Stimulated activated CD4-positive, alpha-beta T cell treated with anti-CD3 and anti-CD28 coated beads, Interleukin-2, amount 100 ng/mL, for 4 hours (primary cell): ENCODE results near the gene SULT1C2.
"Not testable (repeated sequence)": the region's sequence is repeated elsewhere in the genome, so short reads cannot be mapped to it uniquely, and the experiment has no call there.

Source experiments
- DNase-seq: peaks from one replicate; pipeline ENCODE4 v3.0.0-alpha.2; 2020; ENCODE audit warnings: low read depth

The SULT1C2 gene

DNA sequence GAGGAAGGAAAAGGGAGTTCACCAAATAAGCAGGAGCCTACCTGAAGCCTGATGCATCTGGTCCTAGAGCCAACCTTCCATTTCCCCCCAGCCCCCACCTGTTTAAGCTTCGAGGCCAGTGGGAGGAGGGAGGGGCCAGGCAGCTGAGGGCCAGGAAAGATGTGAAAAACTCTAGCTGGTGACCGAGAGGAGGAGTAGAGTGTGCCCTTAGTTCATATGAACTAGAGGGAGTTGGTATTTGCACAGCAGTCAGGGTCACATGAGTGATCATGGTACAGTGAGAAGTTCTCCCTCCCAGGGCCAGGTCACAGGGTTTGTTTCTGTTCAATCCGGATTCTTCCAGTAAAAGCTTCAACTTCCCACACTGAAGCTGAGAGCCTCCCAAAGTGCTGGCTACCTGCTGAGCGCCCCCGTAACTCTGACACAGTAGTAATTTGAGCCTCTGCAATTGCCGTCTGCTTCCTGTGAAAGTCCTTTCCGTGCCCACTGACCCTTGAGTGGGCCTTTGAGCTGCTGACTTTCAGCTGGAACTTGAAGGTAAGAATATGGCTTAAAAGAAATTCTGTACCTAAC, at the start of gene SULT1C2:
SULT1C2 (plus strand) TSS at position 362 of the 573 bp plus-strand sequence. CDS start 4,773 bp downstream, outside the sequence.
- DNase-seq: no peak

DNA sequence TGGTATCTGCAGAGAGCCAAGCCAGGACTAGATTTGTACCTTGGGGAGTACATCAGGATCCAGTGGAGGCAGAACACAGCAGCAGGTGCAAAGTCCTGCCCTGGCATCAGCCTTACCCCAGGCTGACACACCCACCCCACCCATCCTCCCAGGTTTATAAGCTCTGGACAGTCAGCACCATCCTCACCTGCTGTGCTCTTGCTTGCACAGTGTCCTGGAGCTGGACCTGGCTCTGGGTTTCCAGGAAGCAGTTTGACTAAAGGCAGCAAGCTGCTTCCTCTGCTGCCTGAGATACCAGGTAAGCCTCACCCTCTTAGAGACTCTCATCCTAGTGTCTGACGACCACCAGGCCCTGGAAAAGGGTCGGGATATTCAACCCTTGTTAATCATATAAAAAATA, 48.9 kb upstream of the SULT1C2 start, which contains the start of gene SULT1C3:
SULT1C3 (plus strand) TSS at position 183 of the 400 bp plus-strand sequence. CDS start 7,227 bp downstream, outside the sequence.
- no peak for DNase-seq

DNA sequence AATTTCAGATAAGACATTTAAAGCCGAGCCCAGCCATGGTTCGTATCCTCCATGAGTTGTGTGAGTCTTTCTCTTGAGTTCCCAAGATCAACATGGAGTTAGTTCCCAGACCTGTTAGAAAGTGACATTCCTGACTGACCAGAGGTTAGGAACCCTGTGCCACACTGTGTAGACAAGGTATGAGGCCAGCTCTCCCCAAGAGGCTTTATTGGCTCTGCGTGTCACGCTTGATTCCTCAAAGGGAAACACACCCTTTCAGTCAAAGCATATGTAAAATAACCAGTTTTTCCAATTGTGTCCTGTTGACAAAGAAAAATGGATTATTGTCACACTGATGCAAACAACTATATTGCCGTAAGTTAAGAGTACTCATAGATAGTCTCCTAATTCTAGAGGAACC, 47.7 kb upstream of the SULT1C2 start:
- DNase-seq: no peak

DNA sequence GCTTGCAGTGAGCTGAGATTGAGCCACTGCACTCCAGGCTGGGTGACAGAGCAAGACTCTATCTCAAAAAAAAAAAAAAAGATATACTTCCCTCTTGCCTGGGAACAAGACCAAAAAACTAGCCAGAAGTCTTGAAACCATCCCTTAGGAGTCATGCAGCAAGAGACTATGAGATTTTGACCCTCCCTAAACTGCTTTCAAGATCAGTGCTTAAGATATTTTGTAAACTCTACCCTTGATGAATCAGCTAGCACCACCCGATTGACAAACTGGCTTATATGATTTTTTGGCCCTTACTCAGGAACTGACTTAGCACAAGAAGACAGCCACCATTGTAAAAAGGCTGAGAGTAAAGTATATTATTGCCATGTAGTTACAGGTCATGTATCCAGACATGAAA, 45.1 kb upstream of the SULT1C2 start:
- DNase-seq: no peak

DNA sequence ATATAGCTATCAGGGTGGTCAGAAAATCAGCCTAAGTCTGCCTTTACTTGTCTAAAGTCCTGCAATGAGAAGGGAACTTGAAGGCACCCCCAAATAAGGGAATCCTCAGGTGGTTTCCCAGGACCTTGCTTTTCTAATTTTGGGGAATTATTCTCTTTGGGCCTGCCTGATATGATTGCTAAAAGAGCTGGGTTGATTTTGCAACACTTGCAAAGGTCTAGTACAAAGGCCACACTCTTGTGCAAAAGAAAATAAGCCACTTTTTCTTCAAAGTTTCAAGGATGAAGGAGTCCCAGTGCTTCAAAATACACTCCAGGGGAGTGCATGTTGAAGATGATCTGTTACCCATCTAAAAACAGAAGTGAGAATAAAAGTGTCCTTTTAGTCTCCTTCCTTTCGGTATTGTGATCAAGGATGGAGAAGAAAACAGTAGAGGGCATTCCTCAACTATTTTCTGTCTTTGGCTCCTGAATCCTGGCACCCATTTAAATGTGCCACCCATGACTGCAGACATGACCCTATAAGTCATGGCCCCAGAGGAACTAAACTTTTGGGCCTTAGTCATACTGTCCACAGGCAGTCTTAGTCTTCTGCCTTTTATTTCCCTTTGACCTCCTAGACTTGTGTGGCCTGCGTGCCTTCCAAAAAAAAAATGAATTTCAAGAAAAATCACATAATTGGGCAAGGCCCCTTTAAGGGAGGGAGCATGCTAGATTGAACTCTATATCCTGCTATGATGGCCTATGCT, 43.9 kb upstream of the SULT1C2 start:
- no peak for DNase-seq

DNA sequence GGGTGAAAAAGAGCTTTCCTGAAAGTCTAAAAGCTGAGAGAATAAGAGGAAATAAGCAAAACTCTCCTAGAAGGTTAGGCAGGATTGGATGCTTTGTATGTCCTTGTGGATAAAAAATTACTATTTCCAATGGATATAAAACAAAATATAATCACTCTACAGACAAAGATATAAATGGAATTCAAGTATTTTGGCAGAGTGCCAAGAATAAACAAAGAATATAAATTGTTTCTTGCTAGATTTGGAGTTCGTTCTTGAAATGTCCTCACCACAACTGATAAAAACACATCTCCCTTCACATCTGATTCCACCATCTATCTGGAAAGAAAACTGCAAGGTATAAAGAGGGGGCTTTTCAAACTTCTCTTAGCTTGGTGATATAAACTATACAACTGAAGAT, 35.6 kb upstream of the SULT1C2 start:
- DNase-seq: no peak

DNA sequence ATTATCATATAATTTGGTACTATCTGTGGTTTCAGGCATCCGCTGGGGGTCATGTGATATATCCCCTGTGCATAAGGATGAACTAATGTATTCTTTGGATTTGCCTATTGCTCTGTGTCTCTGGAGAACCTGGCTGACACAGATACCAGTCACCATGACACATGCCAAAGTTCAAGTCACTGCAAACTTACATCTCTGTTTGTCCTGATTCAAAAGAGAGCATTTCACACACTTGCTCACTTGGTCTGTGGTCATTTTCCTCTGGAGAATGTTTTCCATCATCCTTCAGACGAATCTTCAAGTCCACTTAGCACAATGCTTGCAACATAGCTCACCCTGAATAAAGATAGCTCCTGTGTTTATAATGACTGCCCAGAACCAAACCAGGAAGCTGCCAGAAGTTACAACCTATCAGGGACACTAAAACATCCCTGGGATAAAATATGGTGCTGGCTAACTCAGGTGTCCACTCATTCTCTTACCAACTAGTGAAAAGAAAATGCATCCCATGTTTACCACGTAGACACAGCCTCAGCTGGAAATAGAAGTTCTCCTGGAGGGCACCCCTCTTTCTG, 30.9 kb upstream of the SULT1C2 start:
- DNase-seq: no peak

DNA sequence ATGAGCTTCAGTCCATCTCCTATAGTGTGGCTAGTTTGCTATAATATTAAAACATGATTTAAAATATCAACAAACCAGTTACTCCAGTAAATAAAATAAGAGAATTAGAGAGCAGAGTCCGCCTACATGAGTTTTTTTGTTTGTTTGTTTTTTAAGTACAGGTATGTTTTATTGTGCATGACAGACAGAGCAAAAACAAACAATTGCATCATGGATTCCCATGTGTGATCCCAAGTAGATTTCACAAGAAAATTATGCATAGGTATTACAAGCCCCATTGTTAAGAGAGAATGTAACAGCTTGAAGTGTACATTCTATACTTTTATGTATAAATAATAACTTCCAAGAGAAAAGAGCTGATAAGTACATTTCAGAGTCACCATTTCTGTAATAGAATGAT, 27.9 kb upstream of the SULT1C2 start:
- DNase-seq: no peak

DNA sequence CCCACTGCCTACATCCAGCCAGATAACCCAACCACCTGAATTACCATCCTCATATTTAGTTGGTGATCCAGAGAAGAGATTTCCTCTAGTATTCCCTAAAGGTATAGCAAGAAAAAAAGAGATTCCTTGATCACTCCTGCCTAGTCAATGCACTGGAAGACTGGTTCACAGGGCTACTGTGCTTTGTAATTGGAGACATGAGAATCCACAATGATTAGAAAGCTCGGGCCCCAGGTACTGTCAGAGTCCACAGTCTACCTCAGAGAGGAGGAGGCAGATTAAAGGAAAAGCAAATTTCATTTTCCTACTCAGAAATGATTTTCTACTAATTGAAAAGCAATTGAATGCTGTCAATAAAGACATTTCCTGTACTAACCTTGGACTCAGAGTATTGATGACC, 26.7 kb upstream of the SULT1C2 start:
- no peak for DNase-seq

DNA sequence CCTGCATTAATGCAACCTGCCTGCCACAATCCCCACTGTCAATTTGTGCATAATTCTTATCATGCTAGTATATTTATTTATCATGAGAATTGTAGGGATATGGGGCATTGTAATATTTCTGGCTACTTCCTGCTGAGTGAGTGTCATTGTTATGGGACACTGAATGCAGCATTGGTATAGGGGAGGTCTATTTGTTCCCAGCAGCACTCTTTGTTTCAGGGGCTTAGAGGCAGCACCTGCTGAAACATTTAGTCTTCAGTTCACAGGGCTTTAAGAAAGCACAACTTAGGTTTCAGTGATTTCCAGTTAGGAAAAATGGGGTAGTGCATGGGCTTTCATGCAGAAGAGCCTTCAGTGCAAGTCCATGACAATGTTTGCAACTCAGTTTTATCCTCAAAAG, 25.3 kb upstream of the SULT1C2 start:
- DNase-seq: no peak

DNA sequence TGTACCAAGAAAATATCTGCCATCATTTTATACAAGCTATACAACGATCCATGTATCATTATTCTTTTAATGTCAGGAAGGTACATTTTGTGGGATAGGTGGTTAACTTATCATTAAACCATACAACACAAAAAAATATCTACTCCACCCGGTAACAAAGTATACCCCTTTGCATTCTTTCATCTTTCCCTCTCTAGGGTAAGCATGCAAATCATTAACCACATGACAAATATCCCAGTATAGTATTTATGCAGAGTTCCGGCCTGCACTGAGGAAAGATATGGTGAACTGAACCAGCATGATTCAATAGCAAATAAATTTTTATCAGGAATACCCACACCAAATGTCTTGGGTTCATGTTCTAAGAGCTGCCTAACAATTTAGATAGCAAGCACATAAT, 22.5 kb upstream of the SULT1C2 start:
- DNase-seq: no peak

DNA sequence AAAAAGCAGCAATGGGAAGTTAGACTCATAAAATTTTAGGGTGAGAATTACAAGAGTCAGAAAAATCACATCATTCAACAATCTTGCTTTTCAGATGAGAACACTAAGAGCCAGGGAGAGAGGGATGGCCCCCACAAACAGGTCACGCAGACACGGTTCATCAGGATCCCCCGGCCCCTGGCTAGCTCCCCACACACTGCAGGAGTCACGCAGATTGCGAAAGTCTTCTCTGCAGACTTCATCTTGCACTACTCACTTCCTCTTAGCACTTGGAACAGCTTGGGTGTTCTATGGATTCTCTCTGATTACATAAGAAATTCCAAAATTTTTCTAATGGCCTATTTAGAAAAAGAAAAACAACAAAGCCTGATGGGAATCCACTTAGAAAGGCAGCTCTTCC, 21.6 kb upstream of the SULT1C2 start:
- DNase-seq: no peak

DNA sequence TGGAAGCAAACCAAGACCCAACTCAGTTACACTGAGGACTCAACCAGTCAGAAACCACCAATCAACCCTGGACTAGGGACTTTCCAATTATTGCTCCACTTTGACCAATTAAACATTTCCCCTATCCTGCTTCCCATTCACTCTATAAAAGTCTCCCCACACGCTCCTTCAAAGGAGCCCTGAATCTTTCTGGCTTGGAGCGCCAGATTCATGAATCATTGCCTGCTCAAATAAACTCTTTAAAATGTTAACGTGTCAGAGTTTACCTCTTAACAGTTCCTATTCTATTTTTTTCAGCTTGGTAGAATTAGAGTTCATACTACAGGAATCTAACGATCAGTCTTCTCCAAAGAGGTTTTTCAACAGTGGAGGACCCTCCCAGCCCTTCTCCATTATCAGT, 20.7 kb upstream of the SULT1C2 start:
- no peak for DNase-seq

DNA sequence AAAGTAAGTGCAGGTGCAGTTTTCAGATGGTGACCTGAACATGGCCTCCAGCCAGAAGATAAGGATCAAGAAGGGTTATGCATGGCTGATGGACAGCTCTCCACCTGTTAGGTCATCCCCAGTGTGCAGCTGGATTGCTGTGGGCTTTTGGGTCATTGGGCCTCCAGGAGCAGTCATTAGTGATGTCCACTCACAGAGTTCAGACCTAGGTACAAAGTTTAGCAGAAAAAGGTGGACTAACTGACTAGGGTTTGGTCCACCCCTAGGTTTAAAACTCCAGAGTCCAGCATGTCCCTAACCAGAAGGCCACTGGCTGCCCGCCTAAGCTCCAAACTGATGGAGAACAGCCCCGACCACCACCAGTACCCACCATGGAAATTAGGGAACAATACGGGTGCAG, 18.3 kb upstream of the SULT1C2 start:
- DNase-seq: no peak

DNA sequence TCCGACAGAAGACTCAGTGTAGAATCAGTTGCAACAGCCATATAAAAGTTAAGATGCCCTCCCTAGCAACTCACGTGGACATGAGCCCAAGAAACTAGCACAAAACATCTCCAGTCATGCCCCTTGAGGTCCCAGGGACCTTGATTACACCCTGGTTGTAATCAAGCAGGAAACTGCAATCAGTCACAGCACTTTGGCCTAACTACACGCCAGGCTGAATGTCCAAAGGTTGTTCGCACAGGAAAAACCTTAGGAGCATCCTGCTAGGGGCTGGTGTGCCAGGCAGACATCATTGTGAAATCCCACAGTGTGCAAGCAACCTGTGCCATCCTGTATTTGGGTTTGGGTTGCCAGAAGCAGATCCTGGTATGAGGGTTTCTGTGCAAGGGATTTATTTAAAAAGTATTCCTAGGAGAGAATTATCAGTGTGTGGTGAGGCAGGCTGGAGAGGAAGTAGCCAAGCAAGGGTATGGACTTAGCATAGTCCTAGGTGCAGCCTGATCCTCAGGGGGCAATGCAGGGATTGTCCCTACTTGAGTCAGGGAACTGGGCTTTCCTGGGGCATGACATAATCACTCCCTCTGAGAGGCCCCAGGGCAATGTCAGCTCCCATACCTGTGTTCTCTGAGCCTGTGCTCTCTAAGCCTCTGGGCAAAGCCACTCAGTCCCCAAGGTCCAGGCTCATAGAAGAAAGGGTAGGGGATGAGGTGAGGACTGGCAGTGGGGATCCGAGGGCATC, 17.8 kb upstream of the SULT1C2 start:
- no peak for DNase-seq

DNA sequence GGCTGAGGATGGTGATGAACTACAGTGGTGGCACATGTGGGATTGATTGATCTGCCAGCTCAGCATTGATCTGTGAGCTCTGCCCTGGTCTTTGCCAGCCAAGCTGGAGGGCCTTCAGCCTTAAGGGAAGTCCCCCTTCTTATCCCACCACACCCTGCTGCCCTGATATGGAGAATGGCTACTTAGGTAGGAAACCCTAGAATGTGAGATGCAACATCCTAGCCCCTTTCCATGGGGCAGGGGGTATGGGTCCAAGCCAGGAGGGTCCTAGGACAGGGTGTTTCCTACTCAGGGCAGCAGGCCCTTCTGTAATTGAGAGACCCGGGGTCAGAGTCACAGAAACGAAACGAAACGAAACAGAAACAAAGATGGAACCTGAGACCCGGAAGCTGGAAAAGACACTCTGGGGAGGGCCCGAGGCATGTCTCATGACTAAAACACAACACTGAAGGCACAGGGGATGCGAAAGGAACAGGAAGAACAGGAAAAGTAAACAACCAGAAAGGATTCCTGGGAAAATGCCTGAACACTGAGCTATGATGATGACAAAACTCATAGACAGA, 16.9 kb upstream of the SULT1C2 start:
- no peak for DNase-seq

DNA sequence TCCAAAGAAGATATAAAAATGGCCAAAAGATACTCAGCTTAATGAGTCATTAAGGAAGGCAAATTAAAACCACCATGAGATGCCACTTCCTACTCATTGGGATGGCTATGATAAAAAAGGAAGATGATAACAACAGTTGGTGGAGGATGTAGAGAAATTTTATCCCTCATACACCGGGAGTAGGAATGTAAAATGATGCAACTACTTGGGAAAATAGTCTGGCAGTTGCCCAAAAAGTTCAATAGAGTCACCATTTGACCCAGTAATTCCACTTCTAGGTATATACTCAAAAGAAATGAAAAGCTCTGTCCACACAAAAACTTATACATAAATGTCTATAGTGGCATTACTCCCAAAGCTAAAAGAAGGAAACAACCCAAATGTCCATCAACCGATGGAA, 10.1 kb upstream of the SULT1C2 start:
- DNase-seq: no peak

DNA sequence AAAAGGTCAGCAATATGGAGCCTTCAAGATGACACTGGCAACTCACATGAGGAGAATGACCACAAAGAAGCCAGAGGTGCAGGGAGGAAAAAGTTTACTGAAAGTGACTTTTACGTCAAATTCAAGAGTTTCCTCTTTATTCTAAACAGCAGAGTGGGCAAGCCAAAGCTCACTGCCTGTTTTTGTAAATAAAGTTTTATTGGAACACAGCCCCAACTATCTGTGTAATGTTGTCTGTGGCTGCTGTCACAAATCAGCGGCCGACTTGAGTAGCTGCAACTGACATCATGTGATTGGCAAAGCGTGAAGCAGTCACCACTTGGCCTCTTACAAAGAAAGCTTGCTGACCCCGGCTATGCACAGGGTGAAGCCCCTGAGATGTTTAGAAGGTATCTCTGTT, 9.2 kb upstream of the SULT1C2 start:
- DNase-seq: no peak

DNA sequence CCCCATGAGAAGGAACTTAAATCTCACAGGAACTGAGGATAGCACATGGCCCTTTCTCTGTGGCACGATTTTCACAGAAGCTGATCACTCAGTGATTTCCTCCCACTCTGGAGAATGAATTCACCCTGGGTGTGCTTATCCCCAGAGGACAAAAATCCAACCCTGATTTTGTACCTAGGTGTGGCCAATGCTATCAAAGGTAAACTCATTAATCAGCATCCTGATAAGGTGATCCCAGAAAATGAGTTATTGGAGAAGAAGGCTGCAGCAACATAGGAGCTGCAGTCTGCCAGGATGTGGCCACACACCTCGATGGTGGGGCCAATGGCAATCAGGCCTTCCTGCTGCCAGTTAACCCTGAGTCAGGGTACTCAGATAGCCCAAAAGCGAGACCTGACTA, 8.2 kb upstream of the SULT1C2 start:
- DNase-seq: no peak

DNA sequence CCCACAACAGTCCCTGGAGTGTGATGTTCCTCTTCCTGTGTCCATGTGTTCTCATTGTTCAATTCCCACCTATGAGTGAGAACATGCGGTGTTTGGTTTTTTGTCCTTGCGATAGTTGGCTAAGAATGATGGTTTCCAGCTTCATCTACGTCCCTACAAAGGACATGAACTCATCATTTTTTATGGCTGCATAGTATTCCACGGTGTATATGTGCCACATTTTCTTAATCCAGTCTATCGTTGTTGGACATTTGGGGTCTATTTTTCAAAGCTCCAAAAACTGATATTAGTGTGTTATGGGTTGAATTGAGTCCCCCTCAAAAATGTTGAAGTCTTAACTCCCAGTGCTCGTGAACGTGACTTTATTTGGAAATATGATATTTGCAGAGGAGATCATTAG, 4.1 kb upstream of the SULT1C2 start:
- DNase-seq: not testable (repeated sequence)

DNA sequence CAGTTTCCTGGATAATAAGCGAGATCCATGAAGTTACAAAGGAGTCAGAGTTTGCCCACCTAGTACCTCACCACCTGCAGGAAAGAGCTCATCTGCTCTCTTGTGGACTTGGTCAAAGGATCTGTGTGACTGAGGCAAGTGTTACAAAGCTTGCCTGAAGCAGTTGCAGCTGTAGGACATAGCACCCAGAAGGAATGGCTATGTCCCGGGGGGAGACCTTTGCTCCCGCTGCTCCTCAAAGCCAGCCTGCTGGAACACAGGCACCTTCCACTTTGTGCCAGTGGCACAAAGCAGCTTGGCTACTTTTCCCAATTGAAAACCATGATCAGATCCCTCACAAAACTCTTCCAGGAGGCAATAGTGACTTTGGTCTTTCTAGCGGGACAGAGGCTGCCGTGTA, 3.1 kb upstream of the SULT1C2 start:
- DNase-seq: no peak

DNA sequence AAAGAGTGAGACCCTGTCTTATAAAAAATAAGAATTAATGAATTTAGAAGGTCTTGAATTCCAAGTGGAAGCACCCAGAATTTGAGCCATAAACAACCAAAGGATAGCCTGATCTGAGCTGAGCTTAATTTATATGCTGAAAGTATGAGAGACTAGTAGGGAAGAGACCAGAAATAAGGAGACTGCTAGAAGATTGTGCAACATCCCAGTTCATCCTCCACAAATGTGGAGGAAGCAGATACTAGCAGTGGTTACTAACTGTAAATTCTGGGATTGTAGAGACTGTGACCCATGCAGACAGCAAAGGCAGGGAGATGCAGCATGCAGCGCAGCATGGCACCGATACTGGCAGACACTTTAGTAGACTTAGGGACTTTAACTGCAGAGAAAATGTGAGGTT, 1.5 kb upstream of the SULT1C2 start:
- no peak for DNase-seq

DNA sequence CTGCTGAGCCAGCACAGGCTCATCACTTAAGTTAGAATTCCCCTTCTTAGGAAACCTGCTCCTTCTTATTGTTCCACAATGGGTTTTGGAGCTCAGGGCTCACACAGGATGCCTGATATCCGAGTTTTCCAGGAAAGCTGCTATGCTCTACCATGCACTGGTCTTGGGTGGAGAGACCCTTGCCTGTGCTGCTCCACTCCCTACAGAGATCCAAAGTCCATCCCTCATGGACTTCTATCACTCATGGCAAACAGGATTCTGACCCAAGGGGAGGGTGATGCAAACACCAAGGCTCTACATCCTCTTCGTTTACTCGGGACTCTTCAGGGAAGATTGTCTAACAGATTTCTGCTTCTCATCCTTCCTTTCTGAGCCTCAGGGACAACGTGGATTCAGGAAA, 5.2 kb downstream of the SULT1C2 start:
- no peak for DNase-seq
